Liver (tissue), 9 donors: ENCODE data around the gene VMAC. TPM values are rescaled to one million over a fixed set of nuclear protein-coding genes. Genes with fewer than 3 reads are reported as not detected.

ENCODE experiments used
- DNase-seq: peaks from one replicate; pipeline ENCODE4 v3.0.0-alpha.2; 2017; ENCODE audit warnings: low spot score
- H3K27ac ChIP-seq, 2 donors: one replicate each; pipeline ENCODE4 v1.7.0; 2013; ENCODE audit warnings: inconsistent platforms in 2 of 2, low read length in 2 of 2, control low read depth in 1 of 2, low read depth in 1 of 2, mild to moderate bottlenecking in 1 of 2
- H3K27me3 ChIP-seq, 4 donors: one replicate each; pipeline versions ENCODE4 v1.6.1 to v1.7.0; 2013; ENCODE audit warnings: low read length in 3 of 4, inconsistent platforms in 1 of 4, mild to moderate bottlenecking in 1 of 4, moderate library complexity in 1 of 4; ENCODE audit not compliant: control insufficient read depth in 4 of 4, insufficient read depth in 4 of 4
- H3K36me3 ChIP-seq, 4 donors: one replicate each; pipeline versions ENCODE4 v1.6.1 to v1.7.0; 2013; ENCODE audit warnings: low read length in 3 of 4, mild to moderate bottlenecking in 3 of 4, low read depth in 1 of 4, moderate library complexity in 1 of 4; ENCODE audit not compliant: control insufficient read depth in 4 of 4, insufficient read depth in 3 of 4
- H3K4me1 ChIP-seq, 4 donors: one replicate each; pipeline versions ENCODE4 v1.6.1 to v1.7.0; 2013; ENCODE audit warnings: low read length in 3 of 4, mild to moderate bottlenecking in 3 of 4, moderate library complexity in 1 of 4; ENCODE audit not compliant: control insufficient read depth in 4 of 4, insufficient read depth in 4 of 4
- H3K4me3 ChIP-seq, 3 donors: one replicate each; pipeline versions ENCODE4 v1.6.1 to v1.7.0; 2013; ENCODE audit warnings: low read length in 3 of 3, control low read depth in 1 of 3, low read depth in 1 of 3, mild to moderate bottlenecking in 1 of 3
- H3K9ac ChIP-seq, 2 donors: one replicate each; pipeline ENCODE4 v1.7.0; 2013; ENCODE audit warnings: low read length in 2 of 2, mild to moderate bottlenecking in 2 of 2, moderate library complexity in 2 of 2, control low read depth in 1 of 2, low read depth in 1 of 2
- H3K9me3 ChIP-seq, 4 donors: one replicate each; pipeline versions ENCODE4 v1.6.1 to v1.7.0; 2013; ENCODE audit warnings: low read length in 3 of 4; ENCODE audit not compliant: control insufficient read depth in 4 of 4
- ATF3 ChIP-seq: IDR thresholded peaks from 2 replicates; pipeline ENCODE4 v1.6.1; 2016; ENCODE audit warnings: antibody characterized with exemption
- CTCF ChIP-seq: fragments of 150-350 bp; IDR thresholded peaks from 2 replicates; pipeline ENCODE4 v1.5.1; 2017; ENCODE audit warnings: improper control_type of control experiment, low read depth, low read length; ENCODE audit not compliant: missing input control
- EGR1 ChIP-seq, 2 donors: IDR thresholded peaks; 2 replicates each; pipeline ENCODE4 v1.6.1; 2016 to 2018; ENCODE audit warnings: antibody characterized with exemption in 2 of 2, low read depth in 2 of 2
- FOXA1 ChIP-seq: IDR thresholded peaks from 2 replicates; pipeline ENCODE4 v1.6.1; 2016; ENCODE audit warnings: antibody characterized with exemption
- FOXA2 ChIP-seq: IDR thresholded peaks from 2 replicates; pipeline ENCODE4 v1.6.1; 2016; ENCODE audit warnings: antibody characterized with exemption
- GABPA ChIP-seq, 2 donors: IDR thresholded peaks in 1 of 2; conservative IDR thresholded peaks in 1 of 2; 2 replicates each; pipeline ENCODE4 v1.6.1; 2016; ENCODE audit warnings: antibody characterized with exemption in 2 of 2, mild to moderate bottlenecking in 1 of 2, moderate library complexity in 1 of 2
- HNF4A ChIP-seq, 2 donors: conservative IDR thresholded peaks; 2 replicates each; pipeline ENCODE4 v1.6.1; 2016; ENCODE audit warnings: antibody characterized with exemption in 2 of 2, mild to moderate bottlenecking in 2 of 2
- HNF4G ChIP-seq: IDR thresholded peaks from 2 replicates; pipeline ENCODE4 v1.6.1; 2016; ENCODE audit warnings: antibody characterized with exemption
- JUND ChIP-seq, 2 donors: IDR thresholded peaks; 2 replicates each; pipeline ENCODE4 v1.6.1; 2016; ENCODE audit warnings: antibody characterized with exemption in 2 of 2
- MAX ChIP-seq: IDR thresholded peaks from 2 replicates; pipeline ENCODE4 v1.6.1; 2016; ENCODE audit warnings: antibody characterized with exemption
- NR2F2 ChIP-seq: IDR thresholded peaks from 2 replicates; pipeline ENCODE4 v1.6.1; 2016; ENCODE audit warnings: antibody characterized with exemption
- RAD21 ChIP-seq, 2 donors: IDR thresholded peaks; 2 replicates each; pipeline ENCODE4 v1.6.1; 2016; ENCODE audit warnings: antibody characterized with exemption in 2 of 2, mild to moderate bottlenecking in 2 of 2
- REST ChIP-seq: IDR thresholded peaks from 2 replicates; pipeline ENCODE4 v1.6.1; 2016; ENCODE audit warnings: antibody characterized with exemption, mild to moderate bottlenecking
- RXRA ChIP-seq, 2 donors: IDR thresholded peaks; 2 replicates each; pipeline ENCODE4 v1.6.1; 2017 to 2018; ENCODE audit warnings: antibody characterized with exemption in 2 of 2, mild to moderate bottlenecking in 1 of 2
- SP1 ChIP-seq: IDR thresholded peaks from 2 replicates; pipeline ENCODE4 v1.6.1; 2018; ENCODE audit warnings: antibody characterized with exemption, mild to moderate bottlenecking
- TAF1 ChIP-seq: conservative IDR thresholded peaks from 2 replicates; pipeline ENCODE4 v1.6.1; 2016; ENCODE audit warnings: antibody characterized with exemption, mild to moderate bottlenecking
- YY1 ChIP-seq: IDR thresholded peaks from 2 replicates; pipeline ENCODE4 v1.6.1; 2016; ENCODE audit warnings: antibody characterized with exemption, mild to moderate bottlenecking
- ZBTB33 ChIP-seq: IDR thresholded peaks from 2 replicates; pipeline ENCODE4 v1.6.1; 2016; ENCODE audit warnings: antibody characterized with exemption
- WGBS: extraction: QIAGEN DNeasy Blood & Tissue Kit; methylation state at CpG from one replicate; pipeline ENCODE4 v1.1.7; 2013; 5-methylcytosine and 5-hydroxymethylcytosine counted together
- polyA plus RNA-seq, 2 donors: library from polyadenylated mRNA; stranded (reverse) in 1 of 2; unstranded in 1 of 2; fragments of 200-250 nt in 1 of 2; fragments of >200 nt in 1 of 2; fragmentation: Nextera tagmentation in 1 of 2; extraction: Ambion mirVana in 1 of 2; gene quantifications; one replicate each; pipeline versions ENCODE4 v1.2.1 to v1.2.3, GENCODE V29; 2013 to 2015
- total RNA-seq, 2 donors: library from RNA; depleted of rRNA; stranded (reverse); fragments of >200 nt; gene quantifications; one replicate each; pipeline ENCODE4 v1.2.3, GENCODE V29; 2014
- donor health status: healthy.
- donor health status: healthy.
- donor health status: healthy.
- donor health status: healthy.
- donor health status: healthy.

VMAC gene
- total and polyA plus RNA-seq, 4 donors = 1.2 to 7.7 (median 2.6) TPM

GRCh38 chr19:5896365-5897076 is 8.2 kb upstream of the VMAC start:
- H3K4me3 ChIP-seq = no peak overlapping the region
- 93% methylated on average over 29 of the region's 29 CpGs for WGBS
- no peak overlapping the region for H3K9ac ChIP-seq
- H3K27ac ChIP-seq = no peak overlapping the region
- H3K27me3 ChIP-seq = no peaks in the 10 kb centered on the region
- TF ChIP-seq FOXA2 (no peak), MAX (no peak), RXRA (IDR thresholded peaks at IDR 0.05) (no peak)
- no peaks in the 10 kb centered on the region for H3K9me3 ChIP-seq
- peaks cover 0 to 11% (median 3%) of the 10 kb centered on the region in 4 donors for H3K4me1 ChIP-seq
- no peak for DNase-seq
- peaks cover 8 to 25% (median 10%) of the 10 kb centered on the region in 4 donors for H3K36me3 ChIP-seq

- Histone ChIP-seq H3K9me3 (no peaks in the 10 kb centered on the region), H3K27me3 (no peaks in the 10 kb centered on the region), H3K4me3 (no peak overlapping the region), H3K4me1 (peaks cover 0 to 12% (median 4%) of the 10 kb centered on the region in 4 donors), H3K36me3 (peaks cover 8 to 25% (median 10%) of the 10 kb centered on the region in 4 donors), H3K9ac (no peak overlapping the region), H3K27ac (no peak overlapping the region)
- no peak for DNase-seq
- 96% methylated on average over 30 of the region's 30 CpGs for WGBS
- TF ChIP-seq SP1 (no peak), YY1 (no peak), NR2F2 (no peak), ATF3 (no peak), ZBTB33 (no peak), HNF4G (no peak), FOXA2 (no peak), MAX (no peak), JUND (IDR thresholded peaks at IDR 0.05) (no peak), HNF4A (conservative IDR thresholded peaks at IDR 0.05) (no peak), REST (no peak), TAF1 (no peak), FOXA1 (no peak), EGR1 (IDR thresholded peaks at IDR 0.05; ENCODE audit: low read depth in 2 of 2) (no peak), RXRA (IDR thresholded peaks at IDR 0.05) (no peak), GABPA (IDR thresholded peaks at IDR 0.05 in 1 of 2, conservative IDR thresholded peaks at IDR 0.05 in 1 of 2) (no peak), RAD21 (IDR thresholded peaks at IDR 0.05) (no peak), CTCF (no peak)
These were observed 7.3 kb upstream of the VMAC start for GRCh38 chr19:5897189-5897969.
